ENCODE measurements around the gene FAM117A.

- TF ChIP-seq CTCF (conservative IDR thresholded peaks at IDR 0.05 in 1 of 2, IDR thresholded peaks at IDR 0.05 in 1 of 2; ENCODE audit: extremely low read depth in 1 of 2, insufficient read depth in 1 of 2, low read depth in 1 of 2, low read length in 2 of 2) (no peak), EZH2 (IDR thresholded peaks at IDR 0.05; ENCODE audit: borderline replicate concordance, low read length) (no peak)
These were observed 96.1 kb downstream of the FAM117A start for GRCh38 chr17:49667854-49668253.
